GM12878 (cell line): ENCODE measurements around the gene TBC1D8. TPM values are rescaled to one million over a fixed set of nuclear protein-coding genes. Genes with fewer than 3 reads are reported as not detected.

Source experiments
- ATAC-seq: fragments of 200-7000 bp; cut with Tn5 transposase; 3 replicates; pipeline ENCODE4 v1.9.1; 2020; ENCODE audit warnings: mild to moderate bottlenecking, moderate library complexity
- BruUV-seq: library from RNA; stranded (reverse); fragments of 400-500 nt; replicated peaks from 2 replicates; lab custom pipeline; 2021; lab: Mats Ljungman, UMichigan
- CTCF ChIA-PET: fragments of 300-600 bp; sonication (Branson Sonifier 250); formaldehyde crosslinking; extraction: SDS; loops from one replicate; lab custom pipeline; 2021; ENCODE audit warnings: inconsistent platforms; lab: Yijun Ruan, JAX
- POLR2A ChIA-PET: fragments of 350-600 bp; formaldehyde crosslinking; extraction: SDS; loops from one replicate; lab custom pipeline; 2021; ENCODE audit warnings: inconsistent platforms; lab: Charles Lee
- RAD21 ChIA-PET: fragments of 300-600 bp; sonication (Branson Sonifier 250); formaldehyde crosslinking; loops from one replicate; lab custom pipeline; 2023; ENCODE audit warnings: antibody characterized with exemption; ENCODE audit not compliant: unreplicated experiment; lab: Charles Lee
- SMC1A ChIA-PET: fragments of 300-600 bp; sonication (Branson Sonifier 250); formaldehyde crosslinking; loops from one replicate; lab custom pipeline; 2023; ENCODE audit not compliant: unreplicated experiment, uncharacterized antibody; lab: Charles Lee
- DNase-seq: peaks from one replicate; pipeline ENCODE4 v3.0.0-alpha.2; 2011; ENCODE audit warnings: low read depth, low spot score
- FAIRE-seq: peaks from 3 replicates; lab custom pipeline; 2011; peaks lifted over from hg19 to GRCh38; lab: Jason Lieb, UNC
- H2AFZ ChIP-seq: 2 replicates; pipeline ENCODE4 v1.6.0; 2011; ENCODE audit warnings: low read depth, low read length, control low read depth; ENCODE audit not compliant: control insufficient read depth
- H3K27ac ChIP-seq: 2 replicates; pipeline ENCODE4 v1.5.1; 2011; ENCODE audit warnings: control low read depth; ENCODE audit not compliant: control insufficient read depth, insufficient read depth
- H3K27me3 ChIP-seq, 2 experiments: replicated peaks in 1 of 2; 2 replicates each; pipeline versions ENCODE4 v1.6.0 to v1.6.1; 2011; ENCODE audit warnings: low read length in 1 of 2; ENCODE audit not compliant: control insufficient read depth in 2 of 2, insufficient read depth in 2 of 2
- H3K36me3 ChIP-seq, 2 experiments: 2 replicates each; pipeline ENCODE4 v1.5.1; 2011; ENCODE audit warnings: low read length in 1 of 2; ENCODE audit not compliant: control insufficient read depth in 2 of 2, insufficient read depth in 2 of 2
- H3K4me1 ChIP-seq: 2 replicates; pipeline ENCODE4 v1.6.1; 2011; ENCODE audit warnings: mild to moderate bottlenecking, low read length, moderate library complexity, mixed read lengths; ENCODE audit not compliant: control insufficient read depth, insufficient read depth
- H3K4me2 ChIP-seq: 2 replicates; pipeline ENCODE4 v1.6.0; 2011; ENCODE audit warnings: control low read depth; ENCODE audit not compliant: control insufficient read depth, insufficient read depth
- H3K4me3 ChIP-seq: fragments of 200-600 bp; sonication (generic); 2 replicates; pipeline ENCODE4 v1.5.1; 2016
- H3K79me2 ChIP-seq: 2 replicates; pipeline ENCODE4 v1.6.0; 2011; ENCODE audit warnings: low read length; ENCODE audit not compliant: control insufficient read depth, insufficient read depth
- H3K9ac ChIP-seq: 2 replicates; pipeline ENCODE4 v1.8.0; 2011; ENCODE audit warnings: low read length, control low read depth, mixed read lengths; ENCODE audit not compliant: control insufficient read depth, insufficient read depth
- H3K9me3 ChIP-seq: replicated peaks from 3 replicates; pipeline ENCODE4 v1.5.1; 2011; ENCODE audit warnings: mild to moderate bottlenecking, low read length; ENCODE audit not compliant: control insufficient read depth, insufficient read depth
- H4K20me1 ChIP-seq: 2 replicates; pipeline ENCODE4 v1.6.0; 2011; ENCODE audit not compliant: control insufficient read depth, insufficient read depth
- BCL3 ChIP-seq: IDR thresholded peaks from 2 replicates; pipeline ENCODE4 v1.6.1; 2011; ENCODE audit warnings: borderline replicate concordance, low read depth, mild to moderate bottlenecking, moderate library complexity, low read length; ENCODE audit not compliant: insufficient read depth, poor library complexity, severe bottlenecking
- CBFB ChIP-seq: IDR thresholded peaks from 2 replicates; pipeline ENCODE4 v1.6.1; 2016; ENCODE audit warnings: antibody characterized with exemption, low read depth
- CREM ChIP-seq: IDR thresholded peaks from 2 replicates; pipeline ENCODE4 v1.6.1; 2014; ENCODE audit warnings: antibody characterized with exemption, low read depth
- EGR1 ChIP-seq, 2 experiments: IDR thresholded peaks; 1 replicate in 1 of 2; 2 replicates in 1 of 2; pipeline ENCODE4 v1.6.1; 2011 to 2012; ENCODE audit warnings: low read depth in 2 of 2, low read length in 2 of 2, borderline replicate concordance in 1 of 2, mild to moderate bottlenecking in 1 of 2, moderate library complexity in 1 of 2
- ETV6 ChIP-seq, 2 experiments: fragments of 450-650 bp in 1 of 2; IDR thresholded peaks in 1 of 2; conservative IDR thresholded peaks in 1 of 2; 2 replicates each; pipeline ENCODE4 v1.6.1; 2014; ENCODE audit warnings: antibody characterized with exemption in 1 of 2, borderline replicate concordance in 1 of 2, low read depth in 1 of 2, mild to moderate bottlenecking in 1 of 2, moderate library complexity in 1 of 2
- MTA2 ChIP-seq: fragments of 450-650 bp; IDR thresholded peaks from 2 replicates; pipeline ENCODE4 v1.6.1; 2016; ENCODE audit warnings: low read depth, mild to moderate bottlenecking, moderate library complexity
- NRF1 ChIP-seq: conservative IDR thresholded peaks from 2 replicates; pipeline ENCODE4 v1.6.1; 2011; ENCODE audit warnings: mild to moderate bottlenecking, low read depth, low read length, improper control_type of control experiment
- PAX8 ChIP-seq: fragments of 450-650 bp; IDR thresholded peaks from 2 replicates; pipeline ENCODE4 v1.6.1; 2017; ENCODE audit warnings: mild to moderate bottlenecking, moderate library complexity
- PBX3 ChIP-seq: IDR thresholded peaks from 2 replicates; pipeline ENCODE4 v1.6.1; 2011; ENCODE audit warnings: mild to moderate bottlenecking, low read depth, low read length, moderate library complexity; ENCODE audit not compliant: insufficient replicate concordance
- RAD21 ChIP-seq: IDR thresholded peaks from 2 replicates; pipeline ENCODE4 v1.6.1; 2011; ENCODE audit warnings: mild to moderate bottlenecking, low read depth, low read length, moderate library complexity; ENCODE audit not compliant: insufficient read depth
- RCOR1 ChIP-seq: conservative IDR thresholded peaks from 2 replicates; pipeline ENCODE4 v1.6.1; 2012; ENCODE audit warnings: low read depth, low read length, improper control_type of control experiment
- WRNIP1 ChIP-seq: IDR thresholded peaks from 2 replicates; pipeline ENCODE4 v1.6.1; 2011; ENCODE audit warnings: low read depth, low read length, improper control_type of control experiment, borderline replicate concordance
- ZBTB4 ChIP-seq: fragments of 450-650 bp; formaldehyde crosslinking; IDR thresholded peaks from 2 replicates; pipeline ENCODE4 v1.4.0; 2022; ENCODE audit warnings: mild to moderate bottlenecking, moderate library complexity
- ZNF217 ChIP-seq: fragments of 450-650 bp; IDR thresholded peaks from 2 replicates; pipeline ENCODE4 v1.6.1; 2017; ENCODE audit warnings: antibody characterized with exemption, mild to moderate bottlenecking
- WGBS: methylation state at CpG from one replicate; pipeline ENCODE4 v1.1.6; 2016; ENCODE audit warnings: low lambda C conversion rate; ENCODE audit not compliant: insufficient replicate concordance, insufficient coverage; ENCODE audit errors: missing lambda C conversion rate; 5-methylcytosine and 5-hydroxymethylcytosine counted together
- in situ Hi-C: fragments of 300-500 bp; cut with MboI; formaldehyde crosslinking; loops from 9 replicates; pipeline ENCODE4 v1.14.3; 2018; ENCODE audit warnings: mixed read lengths
- intact Hi-C: fragments of 100-400 bp; cut with micrococcal nuclease; formaldehyde crosslinking; loops from one replicate; pipeline ENCODE4 v1.14.2; 2022; ENCODE audit not compliant: unreplicated experiment
- polyA plus RNA-seq, 11 experiments: library from polyadenylated mRNA; depleted of rRNA in 4 of 11; unstranded in 6 of 11; stranded (reverse) in 5 of 11; fragments of >200 nt; fragmentation: Nextera tagmentation in 4 of 11; fragmentation: Illumina TruSeq in 1 of 11; extraction: Ambion mirVana in 4 of 11; extraction: Trizol in 1 of 11; gene quantifications; 1 replicate in 1 of 11; 2 replicates in 10 of 11; pipeline versions ENCODE4 v1.2.1 to v1.2.3, GENCODE V29; 2011 to 2016; ENCODE audit warnings: inconsistent platforms in 2 of 11, missing spikeins in 2 of 11, low read depth in 1 of 11
- total RNA-seq, 4 experiments: library from RNA; depleted of rRNA in 3 of 4; stranded (reverse); fragments of >200 nt in 3 of 4; fragmentation: Illumina TruSeq in 1 of 4; extraction: Trizol in 1 of 4; gene quantifications; 2 replicates each; pipeline versions ENCODE4 v1.2.1 to v1.2.3, GENCODE V29; 2013 to 2021

The TBC1D8 gene
- total and polyA plus RNA-seq, 10 of the 15 experiments (the other 5 are each of a cell fraction or from before 2014, with no cell fraction given), result 0.80 to 4.9 (median 4.4) TPM

- Histone ChIP-seq H3K9ac (no peak overlapping the region), H3K4me2 (no peak overlapping the region), H3K4me1 (peaks cover 17% of the 10 kb centered on the region), H3K4me3 (no peak overlapping the region), H3K9me3 (peaks cover 3% of the 10 kb centered on the region; the same call in 1 of the 3 replicates), H2AFZ (no peak overlapping the region), H3K27me3 (no peaks in the 10 kb centered on the region), H4K20me1 (no peaks in the 10 kb centered on the region), H3K27ac (no peak overlapping the region), H3K79me2 (peaks cover 2% of the 10 kb centered on the region), H3K36me3 (peaks cover 0 to 9% of the 10 kb centered on the region in 2 experiments; a peak in 2 of 4 replicates)
- no TSS peak for BruUV-seq
- intact Hi-C loops, result loop anchor here (5.0 to 10.0 kb wide), 2 partner anchors 238 to 390 kb away; partner anchors contain the start of gene CNOT11
- 98% methylated on average over 6 of the region's 6 CpGs for WGBS
- ChIA-PET CTCF (interaction anchor here (0.6 to 1.3 kb wide), 4 partner anchors 9 to 138 kb away, joined by 3 to 5 read pairs (median 4); no protein-coding TSS in a partner anchor), SMC1A (interaction anchor here (0.6 to 1.2 kb wide), 2 partner anchors 139 to 519 kb away, joined by 3 to 4 read pairs; no protein-coding TSS in a partner anchor), RAD21 (no interaction called here), POLR2A (no interaction called here)
- in situ Hi-C loops, result no loop called here
- FAIRE-seq (no peak), ATAC-seq (no peak), DNase-seq (no peak)
- no peak for TF ChIP-seq PAX8
- no peak for TF ChIP-seq WRNIP1
- TF ChIP-seq CBFB, result no peak
- TF ChIP-seq MTA2, result no peak
- no peak for TF ChIP-seq BCL3
- TF ChIP-seq CREM, result no peak
- no peak for TF ChIP-seq RAD21
- no peak for TF ChIP-seq NRF1
- TF ChIP-seq EGR1 (IDR thresholded peaks at IDR 0.05; ENCODE audit: borderline replicate concordance in 1 of 2, low read depth in 2 of 2, low read length in 2 of 2), result no peak
- no peak for TF ChIP-seq RCOR1
- no peak for TF ChIP-seq ZNF217
- TF ChIP-seq ZBTB4 (CRISPR knock-in tag), result no peak
- no peak for TF ChIP-seq ETV6 (conservative IDR thresholded peaks at IDR 0.05 in 1 of 2, IDR thresholded peaks at IDR 0.05 in 1 of 2; ENCODE audit: borderline replicate concordance in 1 of 2, low read depth in 1 of 2)
- no peak for TF ChIP-seq PBX3
These were observed 136.8 kb downstream of the TBC1D8 start for GRCh38 chr2:101014264-101014857.
